ENCODE data around the gene HOXA3. TPM values are rescaled to one million over a fixed set of nuclear protein-coding genes. Genes with fewer than 3 reads are reported as not detected.

HOXA3 gene
- total RNA-seq, 1 experiment from 2014 or later: 4.7 TPM

DNA sequence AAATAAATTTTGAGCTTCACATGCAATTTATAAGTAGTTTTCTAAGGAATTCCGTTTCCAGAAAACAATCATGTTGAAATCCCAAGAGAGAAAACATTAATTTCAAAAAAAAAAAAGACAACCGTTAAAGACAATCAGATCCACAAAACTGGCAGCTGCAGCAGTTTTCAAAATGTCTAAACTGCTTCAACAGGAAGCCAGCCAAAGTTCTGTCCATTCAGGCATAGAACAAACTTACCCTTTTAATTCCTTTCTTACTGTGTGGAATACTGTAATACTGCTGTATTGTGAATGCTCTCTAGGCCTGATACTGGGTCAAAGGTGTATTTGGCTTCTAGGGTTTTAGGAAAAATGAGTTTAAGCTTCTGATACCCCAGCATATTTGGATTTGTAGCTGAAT, 88.2 kb downstream of the HOXA3 start:
- peak; percentile 70 for DNase-seq (ENCODE audit: low read depth)

DNA sequence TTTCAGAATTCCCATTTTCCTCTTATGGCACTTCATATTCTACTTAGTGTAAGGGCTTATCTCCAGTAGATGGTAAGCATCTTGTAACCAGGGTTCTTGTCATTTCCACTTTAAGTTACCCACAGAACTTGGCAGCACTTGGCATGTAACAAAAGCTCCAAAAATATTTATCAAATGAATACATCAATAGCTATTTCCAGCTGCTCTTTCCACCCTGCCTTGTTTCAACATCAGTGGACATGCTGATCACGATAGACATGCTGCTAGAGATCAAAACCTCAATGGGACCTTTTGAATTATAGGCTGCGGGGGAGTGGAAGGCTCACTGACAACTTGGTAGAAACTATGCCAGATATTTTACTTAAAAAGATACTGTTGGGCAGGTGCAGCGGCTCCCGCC, 89.4 kb downstream of the HOXA3 start:
- peak; percentile 44 for DNase-seq (ENCODE audit: low read depth)

Other genes with a start within 250 kb of the HOXA3 start
- gene HOXA1, start 56.6 kb downstream of the HOXA3 start, total RNA-seq (2014; rRNA removed): 3.7 and 5.9 TPM in 2 replicates
- gene HOXA2, start 49.9 kb downstream of the HOXA3 start, total RNA-seq (2014; rRNA removed): 0.46 and 0.51 TPM in 2 replicates
- 7.5 and 8.9 TPM in 2 replicates for gene HOXA4, start 21.8 kb downstream of the HOXA3 start, total RNA-seq (2014; rRNA removed)
- gene HOXA5, start 8.9 kb downstream of the HOXA3 start, total RNA-seq (2014; rRNA removed): 8.6 and 9.4 TPM in 2 replicates
- gene HOXA6, start 4.8 kb downstream of the HOXA3 start, total RNA-seq (2014; rRNA removed): 1.6 and 2.1 TPM in 2 replicates
- 4.5 and 8.3 TPM in 2 replicates for gene HOXA7, start 4.1 kb upstream of the HOXA3 start, total RNA-seq (2014; rRNA removed)
- gene HOXA9, start 13.0 kb upstream of the HOXA3 start, total RNA-seq (2014; rRNA removed): 8.7 TPM in 2 replicates
- 12.8 and 13.2 TPM in 2 replicates for gene HOXA10, start 21.7 kb upstream of the HOXA3 start, total RNA-seq (2014; rRNA removed)
- 3.9 and 4.0 TPM in 2 replicates for gene HOXA11, start 32.6 kb upstream of the HOXA3 start, total RNA-seq (2014; rRNA removed)
- 0.06 and 0.11 TPM in 2 replicates for gene HOXA13, start 47.5 kb upstream of the HOXA3 start, total RNA-seq (2014; rRNA removed)
- gene EVX1, start 90.2 kb upstream of the HOXA3 start, total RNA-seq (2014; rRNA removed): not detected in 2 replicates

Measured in LHCN-M2 (cell line).